Measurements from ENCODE around the gene LLCFC1. TPM values are rescaled to one million over a fixed set of nuclear protein-coding genes. Genes with fewer than 3 reads are reported as not detected.

Gene LLCFC1
- not detected in 2 replicates for total RNA-seq

GRCh38 chr7:142939226-142939910 is at the start of gene LLCFC1:
Gene LLCFC1 (plus strand): TSS chr7:142939484. CDS start chr7:142939622, 138 bp downstream.

GRCh38 chr7:142933624-142934023 is 5.7 kb upstream of the LLCFC1 start, which contains the start of gene TRPV5:
Gene TRPV5 (minus strand): TSS chr7:142933746. CDS start chr7:142933459, 287 bp downstream.

GRCh38 chr7:142961973-142962926 is 23.0 kb downstream of the LLCFC1 start, which contains the start of gene KEL:
Gene KEL (minus strand): TSS chr7:142962363. CDS start chr7:142962206, 157 bp downstream.

Other genes starting within 250 kb of the LLCFC1 start
- not detected in 2 replicates for gene PRSS1, start 190.0 kb upstream of the LLCFC1 start, total RNA-seq
- not detected in 2 replicates for gene PRSS2, start 168.5 kb upstream of the LLCFC1 start, total RNA-seq
- 1.8 and 3.2 TPM in 2 replicates for gene EPHB6, start 84.4 kb upstream of the LLCFC1 start, total RNA-seq
- 0.28 TPM in 1 of 2 replicates, not detected in the other for gene TRPV6, start 53.7 kb upstream of the LLCFC1 start, total RNA-seq
- not detected in 2 replicates for gene TRPV5, start 5.7 kb upstream of the LLCFC1 start, total RNA-seq
- 0.14 TPM in 1 of 2 replicates, not detected in the other for gene KEL, start 22.9 kb downstream of the LLCFC1 start, total RNA-seq
- not detected in 2 replicates for gene OR9A2, start 87.6 kb downstream of the LLCFC1 start, total RNA-seq
- gene OR6V1, start 112.9 kb downstream of the LLCFC1 start, total RNA-seq: not detected in 2 replicates
- not detected in 2 replicates for gene PIP, start 192.6 kb downstream of the LLCFC1 start, total RNA-seq
- gene TAS2R39, start 243.9 kb downstream of the LLCFC1 start, total RNA-seq: not detected in 2 replicates